ENCODE data around the gene GSTM1.

DNA sequence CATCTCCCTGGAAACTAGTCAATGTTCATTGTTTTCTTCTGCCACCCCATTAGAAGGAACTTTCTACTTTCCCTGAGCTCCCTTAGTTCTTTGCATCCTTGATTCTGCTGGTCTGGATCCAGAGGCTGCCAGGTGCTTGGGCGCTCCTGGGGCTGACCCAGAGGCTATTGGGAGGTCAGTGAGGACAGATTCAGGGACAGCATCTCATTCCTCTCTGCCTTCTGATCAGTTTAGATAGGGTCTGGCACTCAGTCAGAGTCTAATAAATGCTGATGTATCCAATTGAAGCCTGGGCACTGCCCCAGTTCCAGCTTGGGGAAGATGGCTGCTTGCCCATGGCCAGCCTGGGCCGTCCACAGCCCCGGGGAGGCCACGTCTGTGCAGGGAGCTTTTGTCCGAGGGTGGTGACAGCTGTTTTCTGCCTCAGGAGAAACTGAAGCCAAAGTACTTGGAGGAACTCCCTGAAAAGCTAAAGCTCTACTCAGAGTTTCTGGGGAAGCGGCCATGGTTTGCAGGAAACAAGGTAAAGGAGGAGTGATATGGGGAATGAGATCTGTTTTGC is 2.3 kb downstream of the GSTM1 start:
- no peak for TF ChIP-seq CTCF (conservative IDR thresholded peaks at IDR 0.05 in 1 of 2, IDR thresholded peaks at IDR 0.05 in 1 of 2; ENCODE audit: low read depth in 1 of 2, low read length in 2 of 2)
- no peak for TF ChIP-seq EZH2 (IDR thresholded peaks at IDR 0.05; ENCODE audit: low read length, missing control alignments)

Measured in fibroblast of lung (primary cell).